MG63 (cell line): ENCODE results near the gene IL13. TPM values are rescaled to one million over a fixed set of nuclear protein-coding genes. Genes with fewer than 3 reads are reported as not detected.

Source experiments
- DNase-seq: peaks from one replicate; pipeline ENCODE4 v3.0.0-alpha.2; 2020
- H3K27me3 ChIP-seq: fragments of 250-450 bp; sonication (Bioruptor Pico); 2 replicates; pipeline ENCODE4 v1.5.1; 2020; ENCODE audit warnings: mild to moderate bottlenecking, moderate library complexity
- H3K36me3 ChIP-seq: fragments of 250-450 bp; sonication (Bioruptor Pico); 2 replicates; pipeline ENCODE4 v1.5.1; 2020; ENCODE audit warnings: mild to moderate bottlenecking, moderate library complexity
- H3K4me3 ChIP-seq: fragments of 250-450 bp; sonication (Bioruptor Pico); 2 replicates; pipeline ENCODE4 v1.5.1; 2020; ENCODE audit warnings: mild to moderate bottlenecking, moderate library complexity
- H3K9me3 ChIP-seq: fragments of 250-450 bp; sonication (Bioruptor Pico); 2 replicates; pipeline ENCODE4 v1.5.1; 2020; ENCODE audit warnings: mild to moderate bottlenecking, moderate library complexity
- total RNA-seq: library from RNA; depleted of rRNA; stranded (reverse); fragments of >200 nt; shearing (Covaris generic); gene quantifications from 2 replicates; pipeline ENCODE4 v1.2.3, GENCODE V29; 2014; ENCODE audit warnings: low replicate concordance; rRNA removed

The IL13 gene
- total RNA-seq, 1 experiment from 2014 or later, result not detected

- Histone ChIP-seq H3K9me3 (no peaks in the 10 kb centered on the region), H3K27me3 (no peaks in the 10 kb centered on the region), H3K36me3 (peaks cover 8% of the 10 kb centered on the region), H3K4me3 (no peak overlapping the region)
- DNase-seq, result no peak
Measured at GRCh38 chr5:132695956-132696355, 38.0 kb downstream of the IL13 start.

- Histone ChIP-seq H3K4me3 (no peak overlapping the region), H3K27me3 (no peaks in the 10 kb centered on the region), H3K36me3 (peaks cover 15% of the 10 kb centered on the region), H3K9me3 (no peaks in the 10 kb centered on the region)
- DNase-seq, result no peak
Measured at GRCh38 chr5:132704875-132705274, 46.9 kb downstream of the IL13 start.

DNA sequence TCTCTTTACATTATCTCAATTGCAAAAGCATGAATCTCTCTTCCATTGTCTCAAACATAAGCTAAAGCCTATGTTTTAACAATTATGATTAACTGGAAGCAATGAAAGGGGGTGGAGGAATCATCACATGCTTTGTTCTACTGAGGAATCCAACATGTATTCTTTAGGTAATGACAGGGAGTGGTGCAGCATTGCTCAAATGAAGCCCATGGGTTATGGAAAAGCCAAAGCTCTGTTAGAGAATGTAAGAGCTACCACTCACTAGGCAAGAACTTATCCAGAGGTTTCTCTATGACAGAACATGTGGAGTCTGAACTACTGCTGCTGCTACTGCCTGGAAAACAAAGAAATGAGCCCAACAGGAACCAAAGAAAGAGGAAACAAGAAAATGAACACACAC, 50.7 kb downstream of the IL13 start:
- H3K9me3 ChIP-seq, result no peaks in the 10 kb centered on the region
- H3K36me3 ChIP-seq, result peaks cover 6% of the 10 kb centered on the region; the same call in 1 of the 2 replicates

More for the DNA sequence above, 50.7 kb downstream of the IL13 start:
- Histone ChIP-seq H3K27me3 (no peaks in the 10 kb centered on the region), H3K4me3 (no peak overlapping the region)
- no peak for DNase-seq

Other genes starting within 250 kb of the IL13 start
- gene IRF1, start 167.4 kb upstream of the IL13 start, total RNA-seq, result 14.2 and 34.7 TPM in 2 replicates
- gene IL5, start 114.7 kb upstream of the IL13 start, total RNA-seq, result not detected in 2 replicates
- 35.7 and 47.7 TPM in 2 replicates for gene RAD50, start 101.2 kb upstream of the IL13 start, total RNA-seq
- not detected in 2 replicates for gene IL4, start 15.8 kb downstream of the IL13 start, total RNA-seq
- 5.3 and 6.2 TPM in 2 replicates for gene KIF3A, start 79.4 kb downstream of the IL13 start, total RNA-seq
- gene CCNI2, start 89.3 kb downstream of the IL13 start, total RNA-seq, result 0.27 TPM in 1 of 2 replicates, not detected in the other
- gene SEPTIN8, start 119.1 kb downstream of the IL13 start, total RNA-seq, result 36.9 and 53.8 TPM in 2 replicates
- gene SOWAHA, start 155.1 kb downstream of the IL13 start, total RNA-seq, result not detected in 2 replicates
- 8.6 and 16.4 TPM in 2 replicates for gene SHROOM1, start 172.5 kb downstream of the IL13 start, total RNA-seq
- gene GDF9, start 208.3 kb downstream of the IL13 start, total RNA-seq, result 0.15 TPM in 1 of 2 replicates, not detected in the other
- 388 and 1,689 TPM in 2 replicates for gene UQCRQ, start 208.5 kb downstream of the IL13 start, total RNA-seq
- 1.4 TPM in 1 of 2 replicates, not detected in the other for gene LEAP2, start 215.5 kb downstream of the IL13 start, total RNA-seq